ENCODE measurements around the gene GABBR2. TPM values are rescaled to one million over a fixed set of nuclear protein-coding genes. Genes with fewer than 3 reads are reported as not detected.

GABBR2 gene
- total RNA-seq, 1 donor from 2014 or later = not detected

- intact Hi-C loops (cut with micrococcal nuclease) = no loop called here
These were observed 380.6 kb downstream of the GABBR2 start for GRCh38 chr9:98328141-98328540.

DNA sequence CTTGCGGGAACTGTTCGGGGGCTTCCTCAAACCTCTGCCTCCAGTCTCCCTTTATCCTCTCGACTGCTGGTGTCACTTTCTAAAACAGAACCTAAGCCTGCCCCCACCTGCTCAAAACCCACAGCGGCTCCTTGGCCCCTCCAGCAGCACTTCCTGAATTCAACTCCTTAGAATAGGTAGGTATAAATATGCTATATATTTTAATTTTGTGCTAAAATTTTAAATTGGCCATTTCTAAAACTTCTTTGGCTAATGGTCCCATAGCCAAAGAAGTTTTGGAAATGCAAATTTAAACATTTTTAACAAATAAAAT, 381.5 kb downstream of the GABBR2 start:
- intact Hi-C loops (cut with micrococcal nuclease) = no loop called here

DNA sequence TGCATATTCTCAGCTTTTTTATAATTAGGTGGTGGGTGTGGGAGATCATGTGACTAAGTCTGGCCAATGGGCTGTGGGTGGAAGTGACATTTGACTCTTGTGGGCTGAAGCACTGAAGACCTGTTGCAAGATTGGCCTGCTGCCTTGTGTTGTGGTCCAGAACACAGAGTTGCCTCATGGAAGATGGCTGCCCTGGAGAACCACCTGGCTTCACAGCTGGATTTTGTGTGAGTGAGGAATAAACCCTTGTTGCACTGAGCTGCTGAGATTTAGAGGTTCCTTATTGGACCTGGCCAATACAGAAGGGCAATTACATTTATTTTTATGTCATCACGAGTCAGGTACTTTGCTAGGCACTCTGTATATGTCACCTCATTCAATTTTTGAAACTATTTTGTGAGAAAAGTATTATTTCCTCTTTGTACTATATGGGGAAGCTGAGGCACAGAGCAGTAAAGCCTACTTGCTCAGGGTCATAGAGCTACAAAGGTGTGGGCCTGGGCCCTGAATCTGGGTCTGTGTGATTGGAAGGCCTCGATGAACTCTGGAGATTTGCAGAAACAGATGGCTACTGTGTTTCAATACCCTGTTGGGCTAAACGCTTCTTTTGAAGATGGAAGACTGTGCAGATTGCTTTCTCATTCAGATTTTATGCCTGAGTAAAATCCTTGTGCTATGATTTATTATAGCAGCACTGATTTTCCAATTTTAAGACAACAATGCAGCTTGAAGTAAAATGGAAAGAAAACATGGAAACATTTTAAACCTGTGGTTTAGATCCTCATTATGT, 382.1 kb downstream of the GABBR2 start:
- intact Hi-C loops (cut with micrococcal nuclease) = no loop called here

GRCh38 chr9:98324801-98325200, 383.9 kb downstream of the GABBR2 start:
- intact Hi-C loops (cut with micrococcal nuclease) = no loop called here

DNA sequence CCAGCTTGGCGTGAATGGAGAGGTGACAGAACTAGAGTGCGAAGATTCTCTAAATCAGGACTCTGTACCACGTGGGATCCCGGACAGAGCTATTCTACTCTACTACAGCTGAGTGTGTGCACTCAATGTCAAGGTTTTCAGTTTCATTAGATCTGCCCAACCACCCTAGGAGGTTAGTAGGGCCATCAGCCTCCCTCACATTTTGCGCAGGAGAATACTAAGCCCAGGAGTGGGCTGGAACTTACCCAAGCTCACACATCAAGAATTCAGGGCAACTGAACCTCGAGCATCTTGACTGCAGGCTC, 385.0 kb downstream of the GABBR2 start:
- intact Hi-C loops (cut with micrococcal nuclease) = no loop called here

- intact Hi-C loops (cut with micrococcal nuclease) = no loop called here
These were observed 385.5 kb downstream of the GABBR2 start for GRCh38 chr9:98323051-98323830.

DNA sequence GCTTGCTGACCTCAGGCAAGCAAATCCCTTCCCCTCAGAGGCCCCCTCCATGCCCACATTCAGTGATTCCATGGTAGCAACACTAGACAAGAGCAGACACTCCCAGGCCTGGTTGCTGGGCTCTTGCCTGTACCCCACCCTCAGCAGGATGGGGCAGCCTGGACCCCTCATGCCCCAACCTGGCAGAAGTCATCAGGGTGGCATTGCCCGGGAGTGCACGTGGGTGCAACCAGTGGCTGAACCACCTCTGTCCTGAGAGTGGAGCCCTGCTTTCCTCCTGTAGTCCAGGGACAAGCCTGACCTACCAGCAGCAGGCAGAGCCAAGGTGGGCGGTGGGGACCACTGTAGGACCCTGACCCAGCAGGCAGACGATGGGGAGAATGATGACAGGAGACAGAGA, 387.5 kb downstream of the GABBR2 start:
- intact Hi-C loops (cut with micrococcal nuclease) = no loop called here

DNA sequence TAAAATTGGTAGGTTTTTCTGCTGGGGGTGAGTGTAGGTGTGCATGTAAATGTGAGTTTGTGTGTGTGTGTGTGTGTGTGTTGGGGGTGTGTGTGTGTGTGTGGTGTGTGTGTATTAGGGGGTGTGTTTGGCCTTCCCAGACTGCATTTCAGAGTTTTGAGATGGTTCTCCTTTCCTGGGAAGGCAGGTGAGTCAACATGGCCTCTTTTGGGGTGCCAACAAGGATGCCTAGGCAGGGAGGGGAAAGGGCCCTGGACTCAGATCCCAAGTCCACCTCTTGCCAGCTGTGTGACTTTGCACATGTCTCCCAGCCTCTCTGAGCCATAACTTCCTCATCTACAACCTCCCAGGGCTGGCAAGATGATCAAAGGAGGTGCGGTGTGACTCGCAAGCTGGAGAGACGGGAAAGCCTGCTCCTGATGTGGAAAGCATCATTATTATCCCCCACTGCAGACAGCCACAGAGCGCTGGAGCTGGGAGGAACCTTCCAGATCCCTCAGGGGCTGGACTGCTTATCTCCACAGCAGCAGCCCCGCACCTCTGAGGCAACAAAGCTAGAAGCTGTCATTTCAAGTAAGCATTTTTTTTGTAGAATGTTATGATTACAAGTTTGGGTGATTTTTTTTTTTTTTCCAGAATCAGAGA, 389.8 kb downstream of the GABBR2 start:
- intact Hi-C loops (cut with micrococcal nuclease) = no loop called here

DNA sequence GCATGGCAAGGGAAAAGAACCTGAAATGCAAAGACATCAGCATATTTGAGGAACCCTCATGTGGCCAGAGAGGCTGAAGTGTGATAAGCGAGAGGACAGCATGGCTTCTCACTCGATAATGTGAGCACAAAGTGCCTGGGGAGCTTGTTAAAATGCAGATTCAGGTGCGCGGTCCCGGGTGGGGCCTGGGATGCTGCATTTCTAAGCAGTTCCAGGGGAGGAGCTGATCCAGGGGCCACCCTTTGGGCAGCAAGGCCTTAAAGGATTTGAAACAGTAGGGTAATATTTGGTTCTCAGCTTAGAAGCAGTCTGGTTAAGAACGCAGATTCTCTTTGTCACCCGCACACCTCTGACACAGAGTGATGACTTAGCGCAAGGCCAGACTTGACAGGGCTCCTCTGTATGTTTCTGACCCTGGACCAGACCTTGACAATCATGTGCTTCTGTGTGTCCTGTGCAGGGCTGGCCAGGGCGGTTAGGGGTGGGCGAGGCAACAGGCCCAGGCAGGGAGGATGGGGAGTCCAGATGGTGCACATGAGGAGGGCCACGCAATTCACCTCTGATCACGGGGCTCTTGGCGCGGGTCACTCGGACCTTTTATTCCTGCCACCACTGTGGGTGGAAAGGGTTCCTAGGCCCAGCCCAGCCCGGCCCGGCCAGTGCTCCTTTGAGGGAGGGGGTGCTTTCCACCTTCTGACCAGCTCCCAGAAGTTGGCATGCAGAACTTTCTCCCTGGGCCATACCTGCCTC, 390.5 kb downstream of the GABBR2 start:
- intact Hi-C loops (cut with micrococcal nuclease) = no loop called here

DNA sequence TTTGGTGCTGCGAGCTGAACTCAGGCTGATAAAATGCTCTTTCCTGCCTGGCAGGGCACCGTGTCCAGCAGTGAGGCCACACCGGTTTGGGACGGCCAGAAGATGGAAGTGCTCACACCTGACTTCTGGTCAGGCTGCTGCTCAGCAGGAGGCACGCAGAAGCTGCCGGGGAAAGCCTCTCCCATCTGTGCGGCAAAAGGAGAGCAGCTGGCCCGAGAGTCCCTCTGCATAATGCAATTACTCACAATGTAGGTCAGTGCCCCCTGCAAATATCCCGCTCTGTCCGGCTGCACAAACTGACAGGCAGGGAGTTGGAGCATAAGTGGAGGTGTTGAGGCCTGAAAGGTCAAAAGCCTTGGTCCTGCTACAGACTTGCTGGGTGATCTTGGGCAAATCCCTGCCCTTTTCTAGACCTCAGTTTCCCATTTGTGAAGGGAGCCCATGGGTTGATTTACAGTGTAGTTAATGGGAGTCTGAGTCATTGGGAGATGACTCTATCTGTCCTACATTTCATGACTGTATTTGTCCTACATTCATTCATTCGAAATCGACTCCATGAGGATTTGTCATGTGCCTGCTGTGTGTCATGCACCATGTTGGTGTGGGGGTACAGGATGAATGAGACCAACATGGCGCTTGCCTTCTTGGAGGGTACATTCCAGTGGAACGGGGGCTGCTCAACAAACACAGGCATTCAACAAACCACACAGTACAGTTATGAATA, 391.4 kb downstream of the GABBR2 start:
- intact Hi-C loops (cut with micrococcal nuclease) = no loop called here

DNA sequence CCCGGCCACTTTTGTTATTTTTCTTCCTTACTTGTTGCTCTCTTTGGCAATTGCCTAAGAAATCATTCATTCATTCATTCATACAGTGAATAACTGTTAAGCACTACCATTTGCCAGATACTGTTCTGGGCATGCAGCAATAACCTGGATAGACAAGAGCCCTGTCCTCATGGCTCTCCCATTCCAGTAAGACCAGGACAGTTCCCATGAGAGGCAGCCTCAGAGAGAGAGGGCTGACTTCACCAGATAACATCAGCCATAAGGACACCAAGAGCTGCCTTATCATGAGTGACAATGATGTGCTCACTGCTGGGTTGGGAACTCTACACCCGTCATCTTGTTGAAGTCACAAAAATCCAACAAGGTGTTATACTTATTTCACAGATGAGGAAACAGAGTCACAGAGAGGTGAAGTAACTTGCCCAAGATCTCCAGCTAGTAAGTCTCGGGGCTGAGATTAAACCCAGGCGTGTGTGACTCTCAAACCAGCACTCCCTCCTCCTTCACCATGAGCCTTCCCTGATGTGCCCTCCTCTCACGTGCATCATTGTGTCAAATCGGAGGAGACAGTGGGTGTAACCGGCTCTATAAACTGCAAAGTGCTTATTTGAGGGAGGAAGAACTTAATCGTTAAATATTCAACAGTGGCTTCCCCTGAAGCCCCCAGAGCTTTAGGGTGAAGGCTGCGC, 392.1 kb downstream of the GABBR2 start:
- intact Hi-C loops (cut with micrococcal nuclease) = no loop called here

DNA sequence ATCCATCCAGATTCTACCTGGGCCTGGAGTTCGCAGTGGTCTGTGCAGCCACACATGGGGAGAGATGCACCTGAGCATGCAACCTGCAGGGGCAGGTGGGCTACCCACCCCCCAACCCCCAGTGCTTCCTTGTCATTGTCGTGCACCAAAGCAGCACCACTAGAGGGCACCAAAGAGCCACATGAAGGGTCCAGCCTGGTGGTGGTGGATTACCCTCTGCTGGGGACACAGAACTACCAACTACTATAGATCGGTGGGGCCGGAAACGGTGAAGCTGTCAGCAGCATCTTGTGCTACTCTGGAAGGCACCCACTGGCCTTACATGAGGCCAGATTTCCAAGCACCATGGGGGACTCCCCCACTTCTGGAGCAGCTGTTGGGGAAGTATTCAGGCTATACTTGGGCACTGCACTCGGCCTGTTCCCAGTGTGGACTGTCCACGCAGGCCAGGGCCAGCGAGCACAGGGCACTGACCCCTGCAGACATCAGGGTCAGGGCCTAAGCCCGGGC, 393.1 kb downstream of the GABBR2 start:
- intact Hi-C loops (cut with micrococcal nuclease) = loop anchor here (1.0 kb wide), 3 partner anchors 461 to 481 kb away; partner anchors contain the start of gene ANKS6

GRCh38 chr9:98315067-98315453, 393.7 kb downstream of the GABBR2 start:
- intact Hi-C loops (cut with micrococcal nuclease) = loop anchor here (1.0 kb wide), 3 partner anchors 461 to 481 kb away; partner anchors contain the start of gene ANKS6

DNA sequence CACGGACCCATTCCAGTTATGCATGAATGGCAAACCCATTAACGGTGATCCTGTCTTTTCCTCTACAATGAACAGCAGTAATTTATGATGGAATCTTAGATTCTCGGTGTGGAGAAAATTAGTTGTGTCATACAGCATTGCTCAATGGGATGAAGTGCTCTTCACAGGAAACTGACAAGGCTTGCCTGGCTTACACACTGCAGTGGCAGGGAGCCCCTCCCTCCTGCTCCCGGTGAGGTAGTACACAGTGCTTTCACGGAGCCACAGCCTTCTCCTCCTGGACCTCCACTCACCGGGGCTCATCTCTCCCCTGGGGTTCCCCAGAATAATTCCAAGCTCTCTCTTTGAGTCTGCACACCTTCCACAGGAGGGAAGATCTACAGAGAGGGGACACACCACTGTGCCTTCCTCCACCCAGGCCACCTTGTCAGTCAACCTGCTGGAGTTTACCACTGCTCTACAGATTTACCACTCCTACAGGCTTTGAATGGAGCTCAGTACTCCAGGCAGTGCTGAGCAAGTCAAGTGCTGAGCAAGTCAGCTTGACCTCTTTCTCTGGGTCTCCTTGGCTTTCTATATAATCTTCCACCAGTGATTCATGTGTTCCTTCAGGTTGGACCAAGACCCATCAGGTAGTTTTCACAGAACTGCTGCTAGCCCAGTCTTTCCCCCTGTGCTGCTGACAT, 394.2 kb downstream of the GABBR2 start:
- intact Hi-C loops (cut with micrococcal nuclease) = loop anchor here (1.0 kb wide), 3 partner anchors 462 to 482 kb away; partner anchors contain the start of gene ANKS6

GRCh38 chr9:98312365-98312764, 396.4 kb downstream of the GABBR2 start:
- intact Hi-C loops (cut with micrococcal nuclease) = no loop called here

DNA sequence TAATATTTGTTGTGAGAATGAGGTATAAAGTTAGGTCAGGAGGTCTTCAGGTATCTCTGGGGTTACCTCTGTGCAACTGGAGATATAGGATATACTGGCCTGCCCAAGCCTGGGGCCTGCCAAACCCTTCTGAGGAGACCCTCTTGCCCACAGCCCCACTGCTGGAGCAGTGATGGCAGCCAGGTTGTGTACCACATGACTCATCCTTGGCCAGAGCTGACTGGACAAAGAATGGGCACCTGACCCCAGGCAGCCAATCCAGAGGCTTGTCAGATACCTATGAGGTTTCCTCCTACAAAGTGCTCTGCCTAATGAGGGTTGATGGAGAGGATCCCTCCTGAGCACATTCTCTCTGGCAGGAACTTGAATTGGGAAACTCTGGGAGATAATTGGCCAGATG, 397.2 kb downstream of the GABBR2 start:
- intact Hi-C loops (cut with micrococcal nuclease) = no loop called here

DNA sequence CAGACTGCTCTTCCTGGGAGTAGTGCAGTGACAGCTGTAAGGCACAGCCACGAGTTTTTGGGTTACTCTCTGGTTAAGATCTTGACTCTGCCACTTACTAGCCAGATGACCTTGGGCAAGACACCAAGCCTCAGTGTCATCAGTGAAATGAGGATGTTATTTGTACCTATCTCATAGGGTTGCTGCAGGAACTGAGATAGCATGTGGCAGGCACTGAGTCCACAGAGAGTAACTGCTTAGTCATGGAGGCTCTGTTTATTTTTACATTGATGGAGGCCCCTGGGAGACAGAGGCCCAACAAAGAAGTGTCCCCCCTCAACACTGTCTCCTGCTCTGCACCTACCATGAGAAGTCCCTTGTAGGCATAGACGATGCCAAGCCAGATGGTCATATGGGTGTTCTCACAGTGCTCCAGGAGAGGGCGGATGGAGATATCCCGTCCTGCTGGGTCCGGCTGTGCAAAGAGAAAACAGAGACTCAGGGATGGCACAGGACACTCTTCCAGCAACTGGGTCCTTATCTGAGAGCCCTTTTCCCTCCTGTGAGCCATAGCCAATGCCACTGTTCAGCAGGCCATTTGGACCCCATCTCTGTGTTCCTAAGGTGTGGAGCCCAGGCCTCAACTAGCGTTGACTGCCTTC, 397.9 kb downstream of the GABBR2 start:
- intact Hi-C loops (cut with micrococcal nuclease) = no loop called here

- intact Hi-C loops (cut with micrococcal nuclease) = no loop called here
These were observed 402.2 kb downstream of the GABBR2 start for GRCh38 chr9:98306384-98307145.

All from T-helper 1 cell treated with Interleukin-12 subunit alpha and Interleukin-12 subunit beta and Interleukin-4 antibody, amounts not matched to agents 30 ng/mL and 1 ng/mL, for 36 hours (primary cell).